B cell (primary cell): Measurements from ENCODE around the gene IAH1. TPM values are rescaled to one million over a fixed set of nuclear protein-coding genes. Genes with fewer than 3 reads are reported as not detected.

ENCODE experiments used
- ATAC-seq: fragments of 200-7000 bp; cut with Tn5 transposase; one replicate; pipeline ENCODE4 v1.10.0; 2021; ENCODE audit warnings: low read depth, mild to moderate bottlenecking, moderate number of reproducible peaks, moderate library complexity
- CTCF ChIA-PET: fragments of 350-600 bp; sonication (Branson Sonifier 250); formaldehyde crosslinking; loops from one replicate; lab custom pipeline; 2021; ENCODE audit warnings: antibody characterized with exemption, inconsistent platforms; lab: Charles Lee
- POLR2A ChIA-PET: fragments of 350-600 bp; sonication (Branson Sonifier 250); formaldehyde crosslinking; loops from one replicate; lab custom pipeline; 2021; ENCODE audit warnings: antibody characterized with exemption; lab: Charles Lee
- DNase-seq: peaks from one replicate; pipeline ENCODE4 v3.0.0; 2013
- H2AFZ ChIP-seq: 2 replicates; pipeline ENCODE4 v1.6.1; 2012; ENCODE audit warnings: mild to moderate bottlenecking, low read depth, low read length; ENCODE audit not compliant: insufficient read depth, poor library complexity, severe bottlenecking
- H3K27ac ChIP-seq, 2 donors: 1 replicate in 1 of 2; 2 replicates in 1 of 2; pipeline ENCODE4 v1.5.1; 2012 to 2013; ENCODE audit warnings: low read length in 2 of 2, mild to moderate bottlenecking in 2 of 2, moderate library complexity in 1 of 2
- H3K27me3 ChIP-seq, 4 experiments: fragments of 200-600 bp in 1 of 4; sonication (generic) in 1 of 4; replicated peaks in 1 of 4; 1 replicate in 2 of 4; 2 replicates in 2 of 4; pipeline versions ENCODE4 v1.6.1 to v1.7.0; 2013 to 2016; ENCODE audit warnings: low read length in 3 of 4, mild to moderate bottlenecking in 2 of 4, mixed read lengths in 1 of 4, moderate library complexity in 1 of 4; ENCODE audit not compliant: insufficient read depth in 4 of 4, control insufficient read depth in 3 of 4; ENCODE audit errors: control extremely low read depth in 1 of 4
- H3K36me3 ChIP-seq, 2 experiments: replicated peaks in 1 of 2; 1 replicate in 1 of 2; 2 replicates in 1 of 2; pipeline versions ENCODE4 v1.6.1 to v1.7.1; 2013; ENCODE audit warnings: low read length in 1 of 2; ENCODE audit not compliant: insufficient read depth in 2 of 2, control insufficient read depth in 1 of 2; ENCODE audit errors: control extremely low read depth in 1 of 2, extremely low read depth in 1 of 2
- H3K4me1 ChIP-seq, 2 donors: fragments of 200-600 bp in 1 of 2; sonication (generic) in 1 of 2; 1 replicate in 1 of 2; 2 replicates in 1 of 2; pipeline versions ENCODE4 v1.5.1 to v1.6.1; 2013 to 2017; ENCODE audit warnings: low read length in 2 of 2; ENCODE audit not compliant: control insufficient read depth in 2 of 2, insufficient read depth in 2 of 2
- H3K4me2 ChIP-seq: replicated peaks from 2 replicates; pipeline ENCODE3; 2012; ENCODE audit warnings: mild to moderate bottlenecking, low read depth, low read length; ENCODE audit not compliant: poor library complexity, severe bottlenecking
- H3K4me3 ChIP-seq, 5 experiments: fragments of 200-600 bp in 1 of 5; sonication (generic) in 1 of 5; 1 replicate in 3 of 5; 2 replicates in 2 of 5; pipeline versions ENCODE4 v1.5.1 to v1.7.0; 2011 to 2016; ENCODE audit warnings: low read length in 4 of 5, mild to moderate bottlenecking in 4 of 5, low read depth in 2 of 5, control low read depth in 1 of 5, moderate library complexity in 1 of 5; ENCODE audit not compliant: insufficient read depth in 1 of 5; ENCODE audit errors: control extremely low read depth in 1 of 5, extremely low read depth in 1 of 5
- H3K79me2 ChIP-seq: fragments of 200-600 bp; sonication (generic); one replicate; pipeline ENCODE4 v1.6.0; 2016; ENCODE audit warnings: low read length; ENCODE audit not compliant: control insufficient read depth, insufficient read depth
- H3K9ac ChIP-seq: fragments of 200-600 bp; sonication (generic); 2 replicates; pipeline ENCODE4 v1.6.1; 2017; ENCODE audit warnings: mild to moderate bottlenecking, low read length, moderate library complexity
- H3K9me3 ChIP-seq, 3 donors: one replicate each; pipeline versions ENCODE4 v1.6.1 to v1.7.1; 2013; ENCODE audit warnings: low read length in 2 of 3; ENCODE audit not compliant: control insufficient read depth in 2 of 3, insufficient read depth in 1 of 3; ENCODE audit errors: control extremely low read depth in 1 of 3
- H4K20me1 ChIP-seq: 2 replicates; pipeline ENCODE4 v1.6.0; 2012; ENCODE audit warnings: mild to moderate bottlenecking, low read length; ENCODE audit not compliant: insufficient read depth, control insufficient read depth, poor library complexity, severe bottlenecking
- H3K27ac Mint-ChIP-seq: one replicate; pipeline ENCODE4 v1.8.0; 2021; ENCODE audit warnings: mixed read lengths
- H3K27me3 Mint-ChIP-seq: one replicate; pipeline ENCODE4 v1.8.0; 2021; ENCODE audit warnings: mixed read lengths
- H3K4me1 Mint-ChIP-seq: one replicate; pipeline ENCODE4 v1.8.0; 2021; ENCODE audit warnings: mixed read lengths
- H3K4me3 Mint-ChIP-seq: one replicate; pipeline ENCODE4 v1.8.0; 2021; ENCODE audit warnings: mixed read lengths
- H3K9me3 Mint-ChIP-seq: one replicate; pipeline ENCODE4 v1.8.0; 2022; ENCODE audit warnings: mixed read lengths; ENCODE audit not compliant: insufficient read depth
- CTCF ChIP-seq: fragments of 200-600 bp; IDR thresholded peaks from one replicate; pipeline ENCODE4 v1.8.0; 2022; ENCODE audit warnings: antibody characterized with exemption, mild to moderate bottlenecking
- EZH2 ChIP-seq: IDR thresholded peaks from 2 replicates; pipeline ENCODE4 v1.6.1; 2012; ENCODE audit warnings: borderline replicate concordance, low read depth, mild to moderate bottlenecking, moderate library complexity, low read length; ENCODE audit not compliant: insufficient read depth, poor library complexity, severe bottlenecking
- WGBS: methylation state at CpG from one replicate; pipeline ENCODE4 v1.1.5; 2013; ENCODE audit warnings: missing lambda C conversion rate; ENCODE audit not compliant: insufficient coverage; 5-methylcytosine and 5-hydroxymethylcytosine counted together
- intact Hi-C: fragments of 100-400 bp; cut with micrococcal nuclease; formaldehyde crosslinking; loops from one replicate; pipeline ENCODE4 v1.10.0; 2022
- polyA plus RNA-seq: library from polyadenylated mRNA; depleted of rRNA; stranded (reverse); fragments of >200 nt; gene quantifications from 2 replicates; pipeline ENCODE4 v1.2.3, GENCODE V29; 2012
- total RNA-seq, 2 donors: library from RNA; stranded (reverse); fragments of 120-200 nt in 1 of 2; gene quantifications; 1 replicate in 1 of 2; 2 replicates in 1 of 2; pipeline versions ENCODE4 v1.2.3 to v1.2.4, GENCODE V29; 2013 to 2022

Gene IAH1
- total and polyA plus RNA-seq, 2 donors (not counting 1 experiment from before 2014, with no cell fraction given): 33.3 to 54.8 TPM

GRCh38 chr2:9488583-9489547 is 14.5 kb downstream of the IAH1 start:
- H3K4me3 Mint-ChIP-seq: no peak overlapping the region
- Histone ChIP-seq H3K4me2 (no peak overlapping the region), H2AFZ (no peak overlapping the region), H3K79me2 (no peaks in the 10 kb centered on the region), H3K27ac (peak overlapping the region in 1 of 2 donors; percentile 45), H3K36me3 (peaks cover 5 to 99% of the 10 kb centered on the region in 2 experiments), H3K4me3 (no peak overlapping the region), H4K20me1 (peaks cover 11% of the 10 kb centered on the region), H3K4me1 (no peaks in the 10 kb centered on the region), H3K9ac (no peak overlapping the region), H3K27me3 (no peaks in the 10 kb centered on the region), H3K9me3 (no peaks in the 10 kb centered on the region)
- intact Hi-C loops: no loop called here
- ChIA-PET POLR2A (no interaction called here), CTCF (no interaction called here)
- H3K9me3 Mint-ChIP-seq: no peaks in the 10 kb centered on the region
- TF ChIP-seq EZH2 (no peak), CTCF (no peak)
- H3K27me3 Mint-ChIP-seq: no peaks in the 10 kb centered on the region
- WGBS: no CpG with 5 or more reads among the region's 1 CpG
- H3K27ac Mint-ChIP-seq: no peak overlapping the region
- H3K4me1 Mint-ChIP-seq: no peaks in the 10 kb centered on the region
- DNase-seq: no peak
- ATAC-seq: no peak

- ATAC-seq: no peak
- POLR2A ChIA-PET: no interaction called here
- no peaks in the 10 kb centered on the region for H3K9me3 Mint-ChIP-seq
- Histone ChIP-seq H3K9me3 (no peaks in the 10 kb centered on the region), H3K27ac (no peak overlapping the region), H3K79me2 (no peaks in the 10 kb centered on the region), H3K4me1 (no peaks in the 10 kb centered on the region), H3K36me3 (peaks cover 8 to 91% of the 10 kb centered on the region in 2 experiments), H3K4me2 (no peak overlapping the region), H3K27me3 (no peaks in the 10 kb centered on the region), H3K9ac (no peak overlapping the region), H4K20me1 (peaks cover 9% of the 10 kb centered on the region), H3K4me3 (no peak overlapping the region), H2AFZ (no peak overlapping the region)
- CTCF ChIA-PET: no interaction called here
- intact Hi-C loops: no loop called here
- no peak overlapping the region for H3K4me3 Mint-ChIP-seq
- peak overlapping the region; percentile 68 for H3K27ac Mint-ChIP-seq
- no peak for DNase-seq
- 100% methylated on average over 1 of the region's 2 CpGs for WGBS
- TF ChIP-seq CTCF (no peak), EZH2 (no peak)
- H3K27me3 Mint-ChIP-seq: no peaks in the 10 kb centered on the region
- no peaks in the 10 kb centered on the region for H3K4me1 Mint-ChIP-seq
These were observed 16.4 kb downstream of the IAH1 start for GRCh38 chr2:9490789-9491188.
